Sigmoid colon (tissue), 7 donors: ENCODE results near the gene SCLY. TPM values are rescaled to one million over a fixed set of nuclear protein-coding genes. Genes with fewer than 3 reads are reported as not detected.

Experiments used
- DNase-seq: peaks from one replicate; pipeline ENCODE4 v3.0.0-alpha.2; 2019
- H3K27ac ChIP-seq, 4 donors: fragments of 200-600 bp; sonication (generic); one replicate each; pipeline ENCODE4 v1.5.1; 2016 to 2019; ENCODE audit warnings: mild to moderate bottlenecking in 1 of 4
- H3K27me3 ChIP-seq, 3 donors: fragments of 200-600 bp; sonication (generic); one replicate each; pipeline ENCODE4 v1.5.1; 2019; ENCODE audit warnings: mild to moderate bottlenecking in 1 of 3
- H3K36me3 ChIP-seq, 4 donors: fragments of 200-600 bp; sonication (generic); one replicate each; pipeline ENCODE4 v1.5.1; 2016 to 2019
- H3K4me1 ChIP-seq, 4 donors: fragments of 200-600 bp; sonication (generic); one replicate each; pipeline ENCODE4 v1.5.1; 2017 to 2019
- H3K4me3 ChIP-seq, 4 donors: fragments of 200-600 bp; sonication (generic); one replicate each; pipeline ENCODE4 v1.5.1; 2017 to 2019; ENCODE audit warnings: mild to moderate bottlenecking in 2 of 4, moderate library complexity in 1 of 4
- H3K9me3 ChIP-seq, 4 donors: fragments of 200-600 bp in 3 of 4; sonication (generic) in 3 of 4; one replicate each; pipeline versions ENCODE4 v1.5.1 to v1.6.1; 2013 to 2019
- EP300 ChIP-seq, 4 donors: sonication (generic); formaldehyde crosslinking; IDR thresholded peaks; one replicate each; pipeline ENCODE4 v1.6.1; 2017; ENCODE audit warnings: antibody characterized with exemption in 4 of 4
- POLR2A ChIP-seq, 2 donors: fragments of 450-650 bp; IDR thresholded peaks; one replicate each; pipeline ENCODE4 v1.6.1; 2016; ENCODE audit warnings: antibody characterized with exemption in 2 of 2, mild to moderate bottlenecking in 2 of 2, moderate library complexity in 2 of 2
- POLR2AphosphoS5 ChIP-seq, 4 donors: sonication (generic); formaldehyde crosslinking; IDR thresholded peaks; one replicate each; pipeline ENCODE4 v1.6.1; 2017; ENCODE audit warnings: antibody characterized with exemption in 4 of 4
- WGBS, 2 donors: extraction: QIAGEN DNeasy Blood & Tissue Kit; methylation state at CpG; one replicate each; pipeline ENCODE4 v1.1.7; 2013; 5-methylcytosine and 5-hydroxymethylcytosine counted together
- intact Hi-C: fragments of 100-400 bp; cut with DNase I; formaldehyde crosslinking; loops from one replicate; pipeline ENCODE4 v1.15.1; 2023
- polyA plus RNA-seq, 3 donors: library from polyadenylated mRNA; stranded (reverse); fragments of 200-250 nt; gene quantifications; one replicate each; pipeline ENCODE4 v1.2.3, GENCODE V29; 2013
- total RNA-seq, 4 donors: library from RNA; depleted of rRNA; stranded (reverse); fragments of >200 nt; gene quantifications; one replicate each; pipeline ENCODE4 v1.1.0, GENCODE V29; 2016
- TF ChIP-seq, protein P1 (sequence below), 4 experiments: fragments of 450-650 bp in 3 of 4; fragments of 200-600 bp in 1 of 4; IDR thresholded peaks; one replicate each; pipeline ENCODE4 v1.5.1; 2016 to 2019; ENCODE audit warnings: antibody characterized with exemption in 4 of 4, mild to moderate bottlenecking in 3 of 4, moderate library complexity in 2 of 4
- donor health status: healthy with polysubstance abuse.
- donor health status: Bipolar disorder and iron deficiency.
- donor health status: healthy.

SCLY gene
- total and polyA plus RNA-seq, 7 donors, result 5.4 to 19.5 (median 10.9) TPM

DNA sequence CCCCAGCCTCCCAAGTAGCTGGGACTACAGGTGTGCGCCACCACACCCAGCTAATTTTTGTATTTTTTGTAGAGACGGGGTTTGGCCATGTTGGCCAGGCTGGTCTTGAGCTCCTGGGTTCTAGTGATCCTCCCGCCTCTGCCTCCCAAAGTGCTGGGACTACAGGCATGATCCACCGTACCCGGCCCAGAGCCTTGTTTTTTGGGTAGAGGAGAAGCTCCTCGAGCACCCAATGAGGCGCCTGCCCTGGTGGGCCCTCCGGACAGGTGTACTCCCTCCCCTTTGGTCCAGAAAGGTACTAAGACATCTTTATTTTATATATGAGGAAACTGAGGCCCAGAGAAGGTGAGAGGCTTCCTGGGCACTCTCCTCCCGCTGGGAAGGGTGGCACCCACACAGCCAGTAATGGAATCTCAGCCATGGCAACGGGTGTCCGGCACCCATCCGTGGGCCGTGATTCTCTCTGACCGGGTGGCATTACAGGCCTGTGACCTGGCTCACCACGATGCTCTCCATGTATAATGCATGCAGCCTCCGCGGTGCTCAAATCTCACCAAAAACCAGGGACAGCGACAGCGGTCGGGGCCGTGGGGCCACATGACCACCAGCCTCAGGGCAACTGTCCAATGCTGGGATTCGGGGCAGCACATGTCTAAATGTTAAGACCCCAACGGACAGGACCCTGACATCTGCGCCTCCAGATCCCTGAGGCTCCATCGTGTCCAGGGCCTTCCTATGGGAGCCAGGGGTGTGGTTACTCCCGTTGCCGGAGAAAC, 60.9 kb downstream of the SCLY start:
- no peak overlapping the region for H3K4me3 ChIP-seq
- TF ChIP-seq, protein P1, sequence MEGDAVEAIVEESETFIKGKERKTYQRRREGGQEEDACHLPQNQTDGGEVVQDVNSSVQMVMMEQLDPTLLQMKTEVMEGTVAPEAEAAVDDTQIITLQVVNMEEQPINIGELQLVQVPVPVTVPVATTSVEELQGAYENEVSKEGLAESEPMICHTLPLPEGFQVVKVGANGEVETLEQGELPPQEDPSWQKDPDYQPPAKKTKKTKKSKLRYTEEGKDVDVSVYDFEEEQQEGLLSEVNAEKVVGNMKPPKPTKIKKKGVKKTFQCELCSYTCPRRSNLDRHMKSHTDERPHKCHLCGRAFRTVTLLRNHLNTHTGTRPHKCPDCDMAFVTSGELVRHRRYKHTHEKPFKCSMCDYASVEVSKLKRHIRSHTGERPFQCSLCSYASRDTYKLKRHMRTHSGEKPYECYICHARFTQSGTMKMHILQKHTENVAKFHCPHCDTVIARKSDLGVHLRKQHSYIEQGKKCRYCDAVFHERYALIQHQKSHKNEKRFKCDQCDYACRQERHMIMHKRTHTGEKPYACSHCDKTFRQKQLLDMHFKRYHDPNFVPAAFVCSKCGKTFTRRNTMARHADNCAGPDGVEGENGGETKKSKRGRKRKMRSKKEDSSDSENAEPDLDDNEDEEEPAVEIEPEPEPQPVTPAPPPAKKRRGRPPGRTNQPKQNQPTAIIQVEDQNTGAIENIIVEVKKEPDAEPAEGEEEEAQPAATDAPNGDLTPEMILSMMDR (IDR thresholded peaks at IDR 0.05), result no peak
- DNase-seq, result no peak
- peaks cover 0 to 4% (median under 1%) of the 10 kb centered on the region in 3 donors for H3K27me3 ChIP-seq
- H3K9me3 ChIP-seq, result no peaks in the 10 kb centered on the region
- no peak overlapping the region for H3K27ac ChIP-seq
- WGBS, 2 donors, result 86 to 92% methylated on average over 27 of the region's 27 CpGs
- no peaks in the 10 kb centered on the region for H3K36me3 ChIP-seq
- intact Hi-C loops, result no loop called here
- H3K4me1 ChIP-seq, result no peaks in the 10 kb centered on the region

DNA sequence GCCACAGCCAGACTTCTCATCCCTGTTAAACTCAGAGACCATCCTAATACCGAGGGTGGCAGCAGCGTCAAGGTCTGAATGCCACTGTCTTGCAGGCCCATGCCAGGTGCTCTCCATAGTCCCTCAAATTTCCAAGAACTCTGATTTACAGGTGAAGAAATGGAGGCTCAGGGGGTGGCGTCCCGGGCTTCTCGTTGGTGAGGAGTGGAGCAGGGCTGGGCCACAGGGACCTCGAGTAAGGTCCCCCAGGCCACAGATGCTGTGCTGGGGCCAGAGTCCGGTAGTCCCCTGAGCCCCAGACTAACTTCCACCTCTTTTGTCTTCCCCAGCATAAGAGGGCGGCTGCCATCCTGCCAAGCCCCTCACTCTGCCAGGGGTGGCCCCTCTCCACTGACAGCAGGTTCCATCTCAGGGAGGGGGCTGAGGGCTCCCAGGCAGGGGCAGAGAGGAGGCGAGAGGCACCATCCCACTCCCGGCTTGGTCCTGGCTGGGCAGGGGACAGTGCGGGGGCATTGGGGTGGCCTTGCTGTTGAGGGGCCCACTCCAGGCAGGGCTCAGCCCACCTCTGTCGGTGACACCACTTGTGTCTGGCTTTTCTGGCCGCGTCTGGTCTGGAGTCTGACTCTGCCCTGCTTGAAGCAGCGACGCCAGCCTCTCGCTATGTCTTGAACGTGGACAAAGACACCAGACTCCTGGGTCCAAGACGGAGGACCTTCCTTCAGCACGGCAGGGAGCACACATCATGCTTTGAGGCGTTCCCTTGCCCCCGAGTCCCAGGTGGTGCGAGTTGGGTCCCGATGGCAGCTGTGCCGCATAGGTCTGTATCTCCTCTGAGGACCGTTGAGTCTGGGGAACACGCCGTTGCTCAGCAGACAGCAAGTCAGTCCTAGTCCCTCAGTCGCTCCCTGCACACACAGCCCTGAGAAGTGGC, 61.8 kb downstream of the SCLY start:
- no peak for DNase-seq
- Histone ChIP-seq H3K4me3 (no peak overlapping the region), H3K27me3 (peaks cover 0 to 2% (median 0%) of the 10 kb centered on the region in 3 donors), H3K9me3 (no peaks in the 10 kb centered on the region), H3K36me3 (no peaks in the 10 kb centered on the region), H3K27ac (no peak overlapping the region), H3K4me1 (peaks cover 0 to 8% (median 3%) of the 10 kb centered on the region in 4 donors)
- TF ChIP-seq, protein P1 (IDR thresholded peaks at IDR 0.05), result no peak
- no peak for TF ChIP-seq POLR2AphosphoS5 (IDR thresholded peaks at IDR 0.05)
- no peak for TF ChIP-seq POLR2A (IDR thresholded peaks at IDR 0.05)
- no peak for TF ChIP-seq EP300 (IDR thresholded peaks at IDR 0.05)
- 86 to 88% methylated on average over 29 of the region's 29 CpGs for WGBS, 2 donors
- intact Hi-C loops, result no loop called here

DNA sequence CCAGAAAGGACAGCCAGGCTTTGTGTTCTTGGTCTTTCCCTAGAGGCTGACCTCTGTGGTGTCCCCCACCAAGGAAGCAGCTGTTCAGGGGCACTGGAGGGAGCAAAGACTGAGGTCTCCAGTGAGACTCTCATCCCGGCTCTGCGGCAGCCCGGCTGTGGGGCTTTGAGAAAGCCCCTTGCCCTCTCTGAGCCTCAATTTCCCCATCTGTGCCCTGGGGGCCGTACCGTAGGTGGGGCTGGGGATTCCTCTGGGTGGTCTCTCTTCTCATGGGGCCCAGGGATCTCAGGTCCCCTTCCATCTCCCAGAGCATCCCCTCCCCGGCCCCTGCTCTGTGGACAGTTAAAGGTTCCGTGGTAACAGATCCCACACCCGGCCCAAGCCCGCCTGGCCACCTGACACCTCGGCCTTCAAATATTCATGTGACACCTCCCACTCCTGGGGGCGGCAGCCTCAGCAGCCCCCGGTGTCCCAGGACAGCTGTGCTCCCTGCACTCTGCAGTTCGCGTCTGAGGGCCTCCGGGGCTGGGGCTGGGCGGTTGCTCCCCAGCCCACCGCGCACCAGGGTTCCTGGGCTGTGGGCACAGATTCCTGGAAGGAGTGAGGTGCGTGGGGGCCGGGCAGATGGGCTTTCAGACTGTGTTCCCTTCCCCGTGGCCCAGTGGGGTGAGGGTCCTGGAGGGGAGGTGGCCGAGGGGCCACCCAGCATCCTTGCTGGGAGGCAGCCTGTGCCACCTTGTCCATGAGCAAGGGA, 62.6 kb downstream of the SCLY start:
- H3K9me3 ChIP-seq, result no peaks in the 10 kb centered on the region
- no peaks in the 10 kb centered on the region for H3K36me3 ChIP-seq
- intact Hi-C loops, result no loop called here
- H3K4me3 ChIP-seq, result no peak overlapping the region
- WGBS, 2 donors, result 80 to 84% methylated on average over 22 of the region's 22 CpGs
- TF ChIP-seq POLR2A (IDR thresholded peaks at IDR 0.05) (no peak), EP300 (IDR thresholded peaks at IDR 0.05) (no peak), POLR2AphosphoS5 (IDR thresholded peaks at IDR 0.05) (no peak)
- TF ChIP-seq, protein P1 (IDR thresholded peaks at IDR 0.05), result no peak
- H3K4me1 ChIP-seq, result peaks cover 0 to 13% (median 4%) of the 10 kb centered on the region in 4 donors
- no peak overlapping the region for H3K27ac ChIP-seq
- no peaks in the 10 kb centered on the region for H3K27me3 ChIP-seq
- DNase-seq, result no peak

DNA sequence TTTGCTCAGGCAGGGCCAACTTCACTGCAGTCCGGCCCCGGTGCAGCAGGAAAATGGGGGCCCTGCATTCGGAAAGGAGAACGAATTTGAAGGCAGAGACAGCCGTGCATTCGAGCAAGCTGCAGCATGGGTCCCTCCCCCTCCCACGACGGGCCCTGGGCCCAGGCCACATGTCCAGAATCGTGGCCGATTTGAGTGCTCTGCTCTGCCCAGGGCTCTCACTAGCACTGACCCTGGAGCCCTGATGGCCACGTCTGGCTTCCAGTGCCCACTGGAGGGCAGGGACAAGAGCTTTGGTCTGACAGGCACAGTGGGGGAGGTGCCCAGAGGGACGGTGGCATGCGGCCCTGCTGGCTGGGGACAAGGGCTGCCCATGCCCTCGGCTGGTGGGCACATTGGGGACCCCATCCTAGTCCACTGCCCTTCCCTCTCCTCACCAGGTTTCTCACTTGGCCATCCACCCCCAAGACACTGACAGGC, 63.2 kb downstream of the SCLY start:
- H3K4me3 ChIP-seq, result no peak overlapping the region
- no peaks in the 10 kb centered on the region for H3K27me3 ChIP-seq
- WGBS, 2 donors, result 74 to 81% methylated on average over 14 of the region's 14 CpGs
- TF ChIP-seq POLR2AphosphoS5 (IDR thresholded peaks at IDR 0.05) (no peak), POLR2A (IDR thresholded peaks at IDR 0.05) (no peak), EP300 (IDR thresholded peaks at IDR 0.05) (no peak)
- peaks cover 0 to 13% (median 4%) of the 10 kb centered on the region in 4 donors for H3K4me1 ChIP-seq
- no peak for DNase-seq
- H3K27ac ChIP-seq, result no peak overlapping the region
- no peaks in the 10 kb centered on the region for H3K9me3 ChIP-seq
- intact Hi-C loops, result no loop called here
- no peaks in the 10 kb centered on the region for H3K36me3 ChIP-seq
